IMR-90 (cell line): ENCODE results near the gene S100A12. TPM values are rescaled to one million over a fixed set of nuclear protein-coding genes. Genes with fewer than 3 reads are reported as not detected.

Experiments used
- ATAC-seq: fragments of 200-7000 bp; cut with Tn5 transposase; 2 replicates; pipeline ENCODE4 v1.9.1; 2020; ENCODE audit warnings: low read depth, mild to moderate bottlenecking, moderate library complexity
- BruUV-seq: library from RNA; stranded (reverse); fragments of 400-500 nt; replicated peaks from 2 replicates; lab custom pipeline; 2021; lab: Mats Ljungman, UMichigan
- CTCF ChIA-PET: fragments of 300-600 bp; formaldehyde crosslinking; extraction: SDS; loops from one replicate; lab custom pipeline; 2021; ENCODE audit warnings: antibody characterized with exemption; lab: Yijun Ruan, JAX
- POLR2A ChIA-PET: fragments of 300-600 bp; sonication (Branson Sonifier 250); formaldehyde crosslinking; loops from one replicate; lab custom pipeline; 2022; ENCODE audit warnings: antibody characterized with exemption; ENCODE audit not compliant: unreplicated experiment; lab: Charles Lee
- DNase-seq: peaks from one replicate; pipeline ENCODE4 v3.0.0; 2013
- H2AFZ ChIP-seq: replicated peaks from 2 replicates; pipeline ENCODE3; 2013; ENCODE audit warnings: low read length, mild to moderate bottlenecking; ENCODE audit not compliant: poor library complexity
- H2AK5ac ChIP-seq: 2 replicates; pipeline ENCODE4 v1.6.1; 2013; ENCODE audit warnings: low read depth, low read length, inconsistent platforms
- H2AK9ac ChIP-seq: replicated peaks from 2 replicates; pipeline ENCODE3; 2013; ENCODE audit warnings: mild to moderate bottlenecking, low read depth, low read length, moderate library complexity; ENCODE audit not compliant: poor library complexity
- H2BK120ac ChIP-seq: 2 replicates; pipeline ENCODE4 v1.6.1; 2013; ENCODE audit warnings: low read depth, low read length, inconsistent platforms
- H2BK15ac ChIP-seq: 3 replicates; pipeline ENCODE4 v1.6.1; 2013; ENCODE audit warnings: low read depth, low read length, inconsistent platforms
- H2BK20ac ChIP-seq: 2 replicates; pipeline ENCODE4 v1.6.1; 2013; ENCODE audit warnings: low read depth, mild to moderate bottlenecking, inconsistent platforms, low read length, moderate library complexity
- H2BK5ac ChIP-seq: 2 replicates; pipeline ENCODE4 v1.6.1; 2013; ENCODE audit warnings: mild to moderate bottlenecking, low read depth, low read length, inconsistent platforms; ENCODE audit not compliant: poor library complexity, severe bottlenecking
- H3K14ac ChIP-seq: replicated peaks from 2 replicates; pipeline ENCODE4 v1.6.1; 2013; ENCODE audit warnings: low read depth, low read length, inconsistent platforms
- H3K18ac ChIP-seq: 2 replicates; pipeline ENCODE4 v1.6.1; 2013; ENCODE audit warnings: low read depth, low read length, control low read depth
- H3K23ac ChIP-seq: 2 replicates; pipeline ENCODE4 v1.6.1; 2013; ENCODE audit warnings: low read depth, low read length, inconsistent platforms
- H3K27ac ChIP-seq: 2 replicates; pipeline ENCODE4 v1.5.1; 2013; ENCODE audit warnings: mild to moderate bottlenecking, control low read depth, low read length; ENCODE audit not compliant: insufficient read depth
- H3K27me3 ChIP-seq: 2 replicates; pipeline ENCODE4 v1.6.1; 2013; ENCODE audit warnings: low read length; ENCODE audit not compliant: control insufficient read depth, insufficient read depth
- H3K36me3 ChIP-seq: 2 replicates; pipeline ENCODE4 v1.6.1; 2013; ENCODE audit warnings: low read length, mixed read lengths; ENCODE audit not compliant: control insufficient read depth, insufficient read depth
- H3K4ac ChIP-seq: 2 replicates; pipeline ENCODE4 v1.6.1; 2013; ENCODE audit warnings: low read depth, low read length, inconsistent platforms
- H3K4me1 ChIP-seq: 2 replicates; pipeline ENCODE4 v1.6.1; 2013; ENCODE audit warnings: low read length, mixed read lengths; ENCODE audit not compliant: control insufficient read depth, insufficient read depth
- H3K4me2 ChIP-seq: 2 replicates; pipeline ENCODE4 v1.6.1; 2013; ENCODE audit warnings: low read depth, mild to moderate bottlenecking, control low read depth, low read length, moderate library complexity
- H3K4me3 ChIP-seq: 2 replicates; pipeline ENCODE4 v1.5.1; 2013; ENCODE audit warnings: low read depth, mild to moderate bottlenecking, control low read depth, low read length, moderate library complexity; ENCODE audit not compliant: insufficient read depth
- H3K56ac ChIP-seq: 2 replicates; pipeline ENCODE4 v1.6.1; 2013; ENCODE audit warnings: low read length, inconsistent platforms; ENCODE audit not compliant: insufficient read depth; ENCODE audit errors: extremely low read depth
- H3K79me1 ChIP-seq, 2 experiments: 2 replicates each; pipeline ENCODE4 v1.6.1; 2013; ENCODE audit warnings: low read length in 2 of 2, inconsistent platforms in 1 of 2, low read depth in 1 of 2
- H3K9ac ChIP-seq: 2 replicates; pipeline ENCODE4 v1.6.1; 2013; ENCODE audit warnings: low read depth, low read length, control low read depth
- H3K9me1 ChIP-seq: 2 replicates; pipeline ENCODE4 v1.6.1; 2013; ENCODE audit warnings: low read length, inconsistent platforms; ENCODE audit not compliant: insufficient read depth
- H3K9me3 ChIP-seq: 2 replicates; pipeline ENCODE4 v1.6.1; 2013; ENCODE audit warnings: low read length; ENCODE audit not compliant: control insufficient read depth, insufficient read depth
- H4K20me1 ChIP-seq: 2 replicates; pipeline ENCODE4 v1.6.1; 2013; ENCODE audit warnings: low read length, inconsistent platforms; ENCODE audit not compliant: insufficient read depth
- H4K5ac ChIP-seq: 2 replicates; pipeline ENCODE4 v1.6.1; 2013; ENCODE audit warnings: mild to moderate bottlenecking, low read depth, low read length, control low read depth
- H4K8ac ChIP-seq, 2 experiments: 2 replicates each; pipeline ENCODE4 v1.6.1; 2013; ENCODE audit warnings: low read depth in 2 of 2, low read length in 2 of 2, control low read depth in 1 of 2, inconsistent platforms in 1 of 2
- H4K91ac ChIP-seq: 2 replicates; pipeline ENCODE4 v1.6.1; 2013; ENCODE audit warnings: low read depth, low read length, inconsistent platforms; ENCODE audit not compliant: insufficient read depth
- BHLHE40 ChIP-seq: fragments of 150-350 bp; IDR thresholded peaks from 2 replicates; pipeline ENCODE4 v1.6.1; 2016; ENCODE audit warnings: mild to moderate bottlenecking, low read depth, low read length
- CEBPB ChIP-seq: IDR thresholded peaks from 2 replicates; pipeline ENCODE4 v1.6.1; 2012; ENCODE audit warnings: low read depth, low read length, improper control_type of control experiment
- CHD1 ChIP-seq: IDR thresholded peaks from 2 replicates; pipeline ENCODE4 v1.6.1; 2012; ENCODE audit warnings: low read depth, low read length, improper control_type of control experiment
- FOS ChIP-seq: fragments of 150-350 bp; IDR thresholded peaks from 2 replicates; pipeline ENCODE4 v1.6.1; 2016; ENCODE audit warnings: low read depth, low read length
- MAFK ChIP-seq: IDR thresholded peaks from 2 replicates; pipeline ENCODE4 v1.6.1; 2012; ENCODE audit warnings: low read depth, low read length, improper control_type of control experiment
- MAZ ChIP-seq: IDR thresholded peaks from 2 replicates; pipeline ENCODE4 v1.6.1; 2012; ENCODE audit warnings: low read depth, mild to moderate bottlenecking, low read length, improper control_type of control experiment, moderate library complexity, borderline replicate concordance
- MXI1 ChIP-seq: IDR thresholded peaks from 2 replicates; pipeline ENCODE4 v1.6.1; 2012; ENCODE audit warnings: low read depth, mild to moderate bottlenecking, low read length, moderate library complexity, borderline replicate concordance
- NFE2L2 ChIP-seq: fragments of 150-350 bp; IDR thresholded peaks from 2 replicates; pipeline ENCODE4 v1.6.1; 2016; ENCODE audit warnings: low read depth, mild to moderate bottlenecking, low read length
- POLR2A ChIP-seq: IDR thresholded peaks from 2 replicates; pipeline ENCODE4 v1.6.1; 2012; ENCODE audit warnings: mild to moderate bottlenecking, low read depth, low read length
- RAD21 ChIP-seq: IDR thresholded peaks from 2 replicates; pipeline ENCODE4 v1.6.1; 2012; ENCODE audit warnings: low read length, improper control_type of control experiment
- RCOR1 ChIP-seq: IDR thresholded peaks from 2 replicates; pipeline ENCODE4 v1.6.1; 2012; ENCODE audit warnings: mild to moderate bottlenecking, low read length, improper control_type of control experiment; ENCODE audit not compliant: insufficient replicate concordance
- RFX5 ChIP-seq: IDR thresholded peaks from 2 replicates; pipeline ENCODE4 v1.8.0; 2012; ENCODE audit warnings: low read depth, mild to moderate bottlenecking, low read length, moderate library complexity
- SMC3 ChIP-seq: fragments of 150-350 bp; IDR thresholded peaks from 2 replicates; pipeline ENCODE4 v1.6.1; 2016; ENCODE audit warnings: low read depth, mild to moderate bottlenecking, antibody characterized with exemption, low read length, moderate library complexity
- WGBS, 2 experiments: methylation state at CpG; one replicate each; pipeline versions ENCODE4 v1.1.5 to v1.1.7; 2013; ENCODE audit warnings: missing lambda C conversion rate in 2 of 2; ENCODE audit not compliant: insufficient read length in 1 of 2; ENCODE audit errors: extremely low coverage in 2 of 2; 5-methylcytosine and 5-hydroxymethylcytosine counted together
- dilution Hi-C: fragments of 300-500 bp; cut with HindIII; formaldehyde crosslinking; loops from one replicate; pipeline ENCODE4 v1.14.3; 2018; ENCODE audit warnings: low sequenced_read_pairs; ENCODE audit not compliant: unreplicated experiment
- in situ Hi-C: fragments of 300-500 bp; cut with MboI; formaldehyde crosslinking; loops from 3 replicates; pipeline ENCODE4 v1.14.3; 2019; ENCODE audit warnings: low sequenced_read_pairs, inconsistent platforms, mixed read lengths
- intact Hi-C: fragments of 100-400 bp; cut with micrococcal nuclease; formaldehyde crosslinking; loops from 2 replicates; pipeline ENCODE4 v1.10.0; 2022
- polyA plus RNA-seq, 3 experiments: library from polyadenylated mRNA; depleted of rRNA; stranded (reverse); fragments of >200 nt; gene quantifications; 2 replicates each; pipeline ENCODE4 v1.2.3, GENCODE V29; 2012; ENCODE audit warnings: low replicate concordance in 1 of 3
- total RNA-seq: library from RNA; depleted of rRNA; stranded (reverse); fragments of >200 nt; gene quantifications from 2 replicates; pipeline ENCODE4 v1.2.3, GENCODE V29; 2012
- TF ChIP-seq, protein P1 (sequence below): fragments of 150-350 bp; IDR thresholded peaks from 2 replicates; pipeline ENCODE4 v1.6.1; 2017; ENCODE audit warnings: mild to moderate bottlenecking, antibody characterized with exemption, low read length, low read depth
- TF ChIP-seq, protein P2 (sequence below): conservative IDR thresholded peaks from 2 replicates; pipeline ENCODE4 v1.5.1; 2012; ENCODE audit warnings: mild to moderate bottlenecking, low read depth, low read length, improper control_type of control experiment
- TF ChIP-seq, protein P3 (sequence below): fragments of 150-350 bp; IDR thresholded peaks from 2 replicates; pipeline ENCODE4 v1.6.1; 2016; ENCODE audit warnings: low read depth, mild to moderate bottlenecking, low read length, moderate library complexity, borderline replicate concordance

Gene S100A12
- total and polyA plus RNA-seq, 2 of the 4 experiments (the other 2 are of a cell fraction), result not detected

DNA sequence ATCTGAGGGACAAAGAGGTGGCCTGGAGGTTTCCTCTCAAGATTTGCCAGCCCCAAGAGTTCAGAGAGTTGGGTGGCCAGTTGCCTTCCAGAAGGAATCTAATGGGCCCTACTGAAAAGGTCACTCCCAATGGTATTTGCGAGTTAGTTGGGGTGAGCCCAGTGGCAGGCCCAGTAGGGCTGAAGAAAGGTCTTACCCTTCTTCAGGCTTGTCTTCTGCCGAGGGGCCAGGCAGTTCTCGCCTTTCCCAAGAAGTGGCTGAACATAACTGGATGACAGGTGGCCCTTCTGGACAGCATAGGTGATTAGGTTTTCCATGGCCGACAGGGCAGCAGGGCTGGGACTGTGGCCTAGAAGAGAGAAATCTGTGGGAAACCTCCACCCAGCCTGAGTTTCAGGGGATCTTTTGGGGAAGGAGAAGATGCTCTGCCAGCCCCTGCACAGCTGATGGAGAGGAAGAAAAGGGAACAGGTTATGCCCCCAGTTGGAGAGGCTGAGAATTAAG is 33.9 kb downstream of the S100A12 start:
- Histone ChIP-seq H3K79me1 (no peaks in the 10 kb centered on the region), H2AK9ac (peak overlapping the region; percentile 13), H3K9ac (no peak overlapping the region), H2AK5ac (no peak overlapping the region), H4K5ac (no peak overlapping the region), H3K27ac (no peak overlapping the region), H2BK120ac (no peak overlapping the region), H2BK5ac (no peak overlapping the region), H3K14ac (no peak overlapping the region), H2AFZ (no peak overlapping the region), H4K91ac (no peak overlapping the region), H3K36me3 (no peaks in the 10 kb centered on the region), H3K56ac (no peak overlapping the region), H3K4me2 (no peak overlapping the region), H2BK15ac (no peak overlapping the region), H3K9me1 (no peaks in the 10 kb centered on the region), H2BK20ac (no peak overlapping the region), H3K9me3 (no peaks in the 10 kb centered on the region), H3K4me1 (no peaks in the 10 kb centered on the region), H4K20me1 (no peaks in the 10 kb centered on the region), H3K18ac (no peak overlapping the region), H3K27me3 (peaks cover 4% of the 10 kb centered on the region), H4K8ac (no peak overlapping the region), H3K23ac (no peak overlapping the region), H3K4ac (no peak overlapping the region), H3K4me3 (no peak overlapping the region)
- CTCF ChIA-PET, result no interaction called here
- in situ Hi-C loops, result no loop called here
- dilution Hi-C loops, result no loop called here
- TF ChIP-seq RAD21 (no peak), NFE2L2 (no peak), RCOR1 (no peak), MXI1 (no peak), MAFK (no peak), SMC3 (no peak), CEBPB (no peak), CHD1 (no peak), BHLHE40 (no peak), MAZ (no peak), RFX5 (no peak), FOS (no peak), POLR2A (no peak)
- TF ChIP-seq, protein P1, sequence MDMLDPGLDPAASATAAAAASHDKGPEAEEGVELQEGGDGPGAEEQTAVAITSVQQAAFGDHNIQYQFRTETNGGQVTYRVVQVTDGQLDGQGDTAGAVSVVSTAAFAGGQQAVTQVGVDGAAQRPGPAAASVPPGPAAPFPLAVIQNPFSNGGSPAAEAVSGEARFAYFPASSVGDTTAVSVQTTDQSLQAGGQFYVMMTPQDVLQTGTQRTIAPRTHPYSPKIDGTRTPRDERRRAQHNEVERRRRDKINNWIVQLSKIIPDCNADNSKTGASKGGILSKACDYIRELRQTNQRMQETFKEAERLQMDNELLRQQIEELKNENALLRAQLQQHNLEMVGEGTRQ, result no peak
- TF ChIP-seq, protein P2, sequence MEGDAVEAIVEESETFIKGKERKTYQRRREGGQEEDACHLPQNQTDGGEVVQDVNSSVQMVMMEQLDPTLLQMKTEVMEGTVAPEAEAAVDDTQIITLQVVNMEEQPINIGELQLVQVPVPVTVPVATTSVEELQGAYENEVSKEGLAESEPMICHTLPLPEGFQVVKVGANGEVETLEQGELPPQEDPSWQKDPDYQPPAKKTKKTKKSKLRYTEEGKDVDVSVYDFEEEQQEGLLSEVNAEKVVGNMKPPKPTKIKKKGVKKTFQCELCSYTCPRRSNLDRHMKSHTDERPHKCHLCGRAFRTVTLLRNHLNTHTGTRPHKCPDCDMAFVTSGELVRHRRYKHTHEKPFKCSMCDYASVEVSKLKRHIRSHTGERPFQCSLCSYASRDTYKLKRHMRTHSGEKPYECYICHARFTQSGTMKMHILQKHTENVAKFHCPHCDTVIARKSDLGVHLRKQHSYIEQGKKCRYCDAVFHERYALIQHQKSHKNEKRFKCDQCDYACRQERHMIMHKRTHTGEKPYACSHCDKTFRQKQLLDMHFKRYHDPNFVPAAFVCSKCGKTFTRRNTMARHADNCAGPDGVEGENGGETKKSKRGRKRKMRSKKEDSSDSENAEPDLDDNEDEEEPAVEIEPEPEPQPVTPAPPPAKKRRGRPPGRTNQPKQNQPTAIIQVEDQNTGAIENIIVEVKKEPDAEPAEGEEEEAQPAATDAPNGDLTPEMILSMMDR, result no peak
- TF ChIP-seq, protein P3, sequence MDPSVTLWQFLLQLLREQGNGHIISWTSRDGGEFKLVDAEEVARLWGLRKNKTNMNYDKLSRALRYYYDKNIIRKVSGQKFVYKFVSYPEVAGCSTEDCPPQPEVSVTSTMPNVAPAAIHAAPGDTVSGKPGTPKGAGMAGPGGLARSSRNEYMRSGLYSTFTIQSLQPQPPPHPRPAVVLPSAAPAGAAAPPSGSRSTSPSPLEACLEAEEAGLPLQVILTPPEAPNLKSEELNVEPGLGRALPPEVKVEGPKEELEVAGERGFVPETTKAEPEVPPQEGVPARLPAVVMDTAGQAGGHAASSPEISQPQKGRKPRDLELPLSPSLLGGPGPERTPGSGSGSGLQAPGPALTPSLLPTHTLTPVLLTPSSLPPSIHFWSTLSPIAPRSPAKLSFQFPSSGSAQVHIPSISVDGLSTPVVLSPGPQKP, result no peak
- no peak for DNase-seq
- POLR2A ChIA-PET, result no interaction called here
- no peak for ATAC-seq
- WGBS, 2 experiments, result 58% methylated on average over 2 of the region's 4 CpGs; no CpG with 5 or more reads in 1 of the 2 experiments
- no TSS peak for BruUV-seq
- intact Hi-C loops, result no loop called here
